ENCODE measurements around the gene CYTH1.

The CYTH1 gene

GRCh38 chr17:78748048-78748729 is 33.9 kb downstream of the CYTH1 start:
- TF ChIP-seq ZNF274 (IDR thresholded peaks at IDR 0.05; ENCODE audit: low read depth, low read length) = no peak
- H3K4me3 ChIP-seq (ENCODE audit: low read length) = peak overlapping the region; percentile 9; the same call in 1 of the 2 replicates

- H3K4me3 ChIP-seq (ENCODE audit: low read length) = no peak overlapping the region; the same call in 1 of the 2 replicates
- TF ChIP-seq ZNF274 (IDR thresholded peaks at IDR 0.05; ENCODE audit: low read depth, low read length) = no peak
Observed at GRCh38 chr17:78747488-78747887, 34.6 kb downstream of the CYTH1 start.

DNA sequence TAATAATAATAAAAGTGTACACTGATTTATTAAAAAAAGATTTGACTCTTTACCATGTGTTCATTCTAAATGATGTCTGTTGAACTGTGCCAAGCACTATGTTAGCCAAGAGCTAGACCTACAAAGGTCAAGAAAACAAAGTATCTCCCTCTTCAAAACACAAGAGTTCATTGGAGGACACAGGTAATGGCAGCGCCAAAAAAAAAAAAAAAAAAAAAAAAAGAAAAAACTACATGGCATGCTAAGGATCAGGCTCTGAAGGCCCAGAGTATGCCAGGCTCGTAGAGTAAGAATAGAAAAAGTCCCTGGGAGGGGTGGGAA is 35.2 kb downstream of the CYTH1 start:
- TF ChIP-seq ZNF274 (IDR thresholded peaks at IDR 0.05; ENCODE audit: low read depth, low read length) = no peak
- H3K4me3 ChIP-seq (ENCODE audit: low read length) = no peak overlapping the region

DNA sequence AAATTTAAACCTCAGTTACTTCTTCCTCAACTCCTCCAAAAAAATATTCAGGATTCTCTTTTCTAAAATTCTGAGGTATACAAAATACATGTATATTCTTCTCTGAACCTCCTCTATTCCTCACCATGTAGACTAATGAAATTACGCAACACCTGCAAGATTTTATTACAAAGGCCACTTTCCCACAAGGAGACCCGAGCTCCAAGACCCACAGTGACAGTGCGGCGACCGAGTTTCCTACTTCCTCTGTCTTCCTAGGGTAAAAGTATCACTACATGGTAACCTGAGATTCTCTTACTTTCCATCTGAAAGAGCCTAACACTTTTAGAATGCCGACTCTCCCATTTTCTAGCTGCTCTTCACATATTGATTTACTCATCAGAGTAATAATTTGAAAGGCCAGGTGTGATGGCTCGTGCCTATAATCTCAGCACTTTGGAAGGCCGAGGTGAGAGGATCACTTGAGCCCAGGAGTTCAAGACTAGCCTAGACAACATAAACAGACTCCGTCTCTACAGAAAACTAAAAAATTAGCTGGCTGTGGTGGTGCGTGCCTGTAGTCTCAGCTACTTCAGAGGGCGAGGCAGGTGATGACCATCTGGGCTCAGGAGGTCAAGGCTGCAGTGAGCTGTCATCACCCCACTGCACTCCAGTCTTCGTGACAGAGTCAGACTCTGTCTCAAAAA is 35.7 kb downstream of the CYTH1 start:
- no peak overlapping the region for H3K4me3 ChIP-seq (ENCODE audit: low read length)
- no peak for TF ChIP-seq ZNF274 (IDR thresholded peaks at IDR 0.05; ENCODE audit: low read depth, low read length)

- no peak overlapping the region for H3K4me3 ChIP-seq (ENCODE audit: low read length)
- TF ChIP-seq ZNF274 (IDR thresholded peaks at IDR 0.05; ENCODE audit: low read depth, low read length) = no peak
Observed at GRCh38 chr17:78745407-78746088, 36.5 kb downstream of the CYTH1 start.

- TF ChIP-seq ZNF274 (IDR thresholded peaks at IDR 0.05; ENCODE audit: low read depth, low read length) = no peak
- H3K4me3 ChIP-seq (ENCODE audit: low read length) = no peak overlapping the region
Observed at GRCh38 chr17:78742901-78743300, 39.2 kb downstream of the CYTH1 start.

DNA sequence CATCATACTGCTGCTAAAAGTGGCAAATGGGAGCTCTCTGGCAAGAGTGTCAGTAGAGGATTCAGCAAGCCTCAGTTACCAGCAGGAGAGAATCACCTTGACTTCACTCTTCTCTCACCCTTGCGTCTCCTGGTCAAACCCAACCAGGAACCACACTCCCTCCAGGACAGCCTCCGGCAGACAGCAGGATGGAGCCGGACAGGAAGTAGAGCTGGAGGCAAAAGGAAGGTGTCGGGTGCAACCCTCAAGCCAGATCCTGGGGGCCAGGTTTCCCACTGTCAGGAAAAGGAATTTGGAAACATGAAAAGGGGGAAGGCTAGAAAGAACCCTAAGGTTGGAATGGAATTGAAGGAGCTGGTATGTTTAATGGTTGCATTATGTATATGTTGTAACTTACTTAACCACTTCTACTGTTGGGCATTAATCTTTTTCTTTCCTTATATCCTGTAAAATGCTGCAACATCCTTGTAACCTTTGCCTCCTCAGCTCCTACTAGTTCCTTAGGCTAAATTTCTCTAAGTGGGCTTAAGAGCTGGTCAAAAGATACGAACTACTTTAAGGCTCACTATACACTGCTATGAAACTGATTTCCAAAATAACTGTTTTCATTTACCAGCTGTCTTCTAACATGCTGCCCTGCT is 40.3 kb downstream of the CYTH1 start:
- H3K4me3 ChIP-seq (ENCODE audit: low read length) = no peak overlapping the region
- TF ChIP-seq ZNF274 (IDR thresholded peaks at IDR 0.05; ENCODE audit: low read depth, low read length) = no peak

- H3K4me3 ChIP-seq (ENCODE audit: low read length) = peak overlapping the region; percentile 49; the same call in 1 of the 2 replicates
Observed at GRCh38 chr17:78739331-78739931, 42.6 kb downstream of the CYTH1 start.

GRCh38 chr17:78738698-78739097 is 43.4 kb downstream of the CYTH1 start:
- no peak overlapping the region for H3K4me3 ChIP-seq (ENCODE audit: low read length)
- TF ChIP-seq ZNF274 (IDR thresholded peaks at IDR 0.05; ENCODE audit: low read depth, low read length) = no peak

More at GRCh38 chr17:78739331-78739931, 42.6 kb downstream of the CYTH1 start:
- TF ChIP-seq ZNF274 (IDR thresholded peaks at IDR 0.05; ENCODE audit: low read depth, low read length) = no peak

DNA sequence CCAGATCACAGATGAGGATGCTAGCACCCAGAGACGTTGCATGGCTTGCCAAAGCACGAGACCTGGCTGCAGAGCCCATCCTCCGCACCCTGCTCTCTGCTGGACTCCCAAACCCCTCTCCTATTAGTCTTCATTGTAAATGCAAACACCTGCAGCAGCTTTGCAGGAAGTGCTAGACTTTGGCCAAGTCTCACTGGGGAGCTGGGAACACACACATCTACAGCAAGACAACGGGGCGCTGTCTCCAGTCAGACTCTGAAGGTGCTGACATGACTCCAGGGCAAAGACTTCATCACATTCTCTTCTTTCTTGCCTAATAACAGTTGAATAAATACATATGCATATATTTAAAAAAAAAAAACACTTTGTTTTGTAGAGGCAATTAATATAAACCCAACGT is 43.8 kb downstream of the CYTH1 start:
- no peak for TF ChIP-seq ZNF274 (IDR thresholded peaks at IDR 0.05; ENCODE audit: low read depth, low read length)
- no peak overlapping the region; the same call in 1 of the 2 replicates for H3K4me3 ChIP-seq (ENCODE audit: low read length)

- TF ChIP-seq ZNF274 (IDR thresholded peaks at IDR 0.05; ENCODE audit: low read depth, low read length) = no peak
Observed at GRCh38 chr17:78737332-78737731, 44.7 kb downstream of the CYTH1 start.

GRCh38 chr17:78736526-78737079 is 45.5 kb downstream of the CYTH1 start:
- TF ChIP-seq ZNF274 (IDR thresholded peaks at IDR 0.05; ENCODE audit: low read depth, low read length) = no peak
- H3K4me3 ChIP-seq (ENCODE audit: low read length) = peak overlapping the region; percentile 97

More at GRCh38 chr17:78737332-78737731, 44.7 kb downstream of the CYTH1 start:
- peak overlapping the region; percentile 97; the same call in 1 of the 2 replicates for H3K4me3 ChIP-seq (ENCODE audit: low read length)

- no peak for TF ChIP-seq ZNF274 (IDR thresholded peaks at IDR 0.05; ENCODE audit: low read depth, low read length)
- H3K4me3 ChIP-seq (ENCODE audit: low read length) = peak overlapping the region; percentile 97
Observed at GRCh38 chr17:78735832-78736525, 46.1 kb downstream of the CYTH1 start.
